Pancreas (tissue), 10 donors: ENCODE measurements around the gene MST1R. TPM values are rescaled to one million over a fixed set of nuclear protein-coding genes. Genes with fewer than 3 reads are reported as not detected.

Experiments
- ATAC-seq, 4 donors: fragments of 200-7000 bp; cut with Tn5 transposase; one replicate each; pipeline versions ENCODE4 v1.8.0 to v1.9.1; 2020; ENCODE audit warnings: mild to moderate bottlenecking in 4 of 4, moderate library complexity in 4 of 4
- DNase-seq, 6 donors: peaks; one replicate each; pipeline ENCODE4 v3.0.0-alpha.2; 2020
- FAIRE-seq: peaks from 2 replicates; lab custom pipeline; 2012; peaks lifted over from hg19 to GRCh38; lab: Jason Lieb, UNC
- H3K27ac ChIP-seq, 4 donors: fragments of 200-600 bp; sonication (generic); 1 replicate in 3 of 4; 2 replicates in 1 of 4; pipeline versions ENCODE4 v1.5.0 to v1.8.0; 2020
- H3K27me3 ChIP-seq, 4 donors: fragments of 200-600 bp; one replicate each; pipeline ENCODE4 v1.8.0; 2021
- H3K36me3 ChIP-seq, 3 donors: fragments of 200-600 bp; sonication (generic) in 1 of 3; one replicate each; pipeline versions ENCODE4 v1.5.0 to v1.8.0; 2020 to 2021
- H3K4me1 ChIP-seq, 3 donors: fragments of 200-600 bp; one replicate each; pipeline ENCODE4 v1.8.0; 2021
- H3K4me3 ChIP-seq, 4 donors: fragments of 200-600 bp; sonication (generic) in 2 of 4; one replicate each; pipeline versions ENCODE4 v1.5.0 to v1.8.0; 2020 to 2021
- H3K9me3 ChIP-seq, 4 donors: fragments of 200-600 bp; one replicate each; pipeline ENCODE4 v1.8.0; 2021
- WGBS, 2 donors: extraction: QIAGEN DNeasy Blood & Tissue Kit; methylation state at CpG; one replicate each; pipeline ENCODE4 v1.1.7; 2013; 5-methylcytosine and 5-hydroxymethylcytosine counted together
- intact Hi-C, 3 donors: fragments of 100-400 bp; cut with DNase I; formaldehyde crosslinking; loops; one replicate each; pipeline versions ENCODE4 v1.11.1 to v1.14.2; 2022
- polyA plus RNA-seq, 2 donors: library from polyadenylated mRNA; stranded (reverse); fragments of 200-250 nt; gene quantifications; one replicate each; pipeline ENCODE4 v1.2.3, GENCODE V29; 2013
- total RNA-seq, 6 donors: library from RNA; stranded (reverse); fragmentation: NEBNext Ultra II Directional in 4 of 6; extraction: Animal tissue kit (Norgen Biotek cat#: 25700) in 4 of 6; gene quantifications; one replicate each; pipeline versions ENCODE4 v1.2.1 to v1.2.4, GENCODE V29; 2021 to 2023
- TF ChIP-seq, protein P1 (sequence below), 4 donors: fragments of 200-600 bp; sonication (generic) in 3 of 4; IDR thresholded peaks; one replicate each; pipeline versions ENCODE4 v1.5.0 to v1.8.0; 2021; ENCODE audit warnings: antibody characterized with exemption in 4 of 4
- donor health status: healthy with polysubstance abuse.
- donor health status: DM: no; HTN: no; CAD: no; lungs with moderate emphysema.
- donor health status: DM: no; HTN: no; CAD: no.
- donor health status: control.
- donor health status: control.
- donor health status: Bipolar disorder and iron deficiency.
- donor health status: DM: yes; HTN: yes; CAD: no.
- donor health status: DM: no; HTN: no; CAD: no.
- donor health status: DM: no; HTN: no; CAD: no.
- donor health status: DM: yes; HTN: yes; CAD: no.

Gene MST1R
- total and polyA plus RNA-seq, 8 donors, result 4.9 to 14.7 (median 7.0) TPM

DNA sequence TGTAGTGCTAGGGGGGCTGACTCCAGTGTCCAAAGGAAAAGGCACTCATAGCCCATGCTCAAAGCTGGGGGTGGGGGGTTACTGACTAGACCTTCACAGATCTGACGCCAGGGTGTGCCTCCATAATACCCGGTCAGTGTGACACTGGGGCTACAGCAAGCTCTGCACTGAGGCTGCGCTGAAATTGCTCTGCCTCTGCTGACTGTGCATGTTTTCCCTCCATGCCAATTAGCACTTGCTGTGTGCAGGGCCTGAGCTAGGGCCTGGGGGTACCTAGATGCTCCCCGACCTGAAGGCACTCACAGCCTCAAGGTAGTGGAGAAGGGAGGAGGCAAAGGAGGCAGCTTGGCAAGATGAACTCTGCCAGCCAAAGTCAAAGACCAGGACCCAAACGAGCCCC lies 39.2 kb downstream of the MST1R start:
- no peak overlapping the region for H3K27ac ChIP-seq
- H3K4me3 ChIP-seq, result no peak overlapping the region
- no peaks in the 10 kb centered on the region for H3K9me3 ChIP-seq
- DNase-seq (no peak), FAIRE-seq (no peak), ATAC-seq (no peak)
- intact Hi-C loops, result no loop called here
- no peaks in the 10 kb centered on the region for H3K27me3 ChIP-seq
- TF ChIP-seq, protein P1, sequence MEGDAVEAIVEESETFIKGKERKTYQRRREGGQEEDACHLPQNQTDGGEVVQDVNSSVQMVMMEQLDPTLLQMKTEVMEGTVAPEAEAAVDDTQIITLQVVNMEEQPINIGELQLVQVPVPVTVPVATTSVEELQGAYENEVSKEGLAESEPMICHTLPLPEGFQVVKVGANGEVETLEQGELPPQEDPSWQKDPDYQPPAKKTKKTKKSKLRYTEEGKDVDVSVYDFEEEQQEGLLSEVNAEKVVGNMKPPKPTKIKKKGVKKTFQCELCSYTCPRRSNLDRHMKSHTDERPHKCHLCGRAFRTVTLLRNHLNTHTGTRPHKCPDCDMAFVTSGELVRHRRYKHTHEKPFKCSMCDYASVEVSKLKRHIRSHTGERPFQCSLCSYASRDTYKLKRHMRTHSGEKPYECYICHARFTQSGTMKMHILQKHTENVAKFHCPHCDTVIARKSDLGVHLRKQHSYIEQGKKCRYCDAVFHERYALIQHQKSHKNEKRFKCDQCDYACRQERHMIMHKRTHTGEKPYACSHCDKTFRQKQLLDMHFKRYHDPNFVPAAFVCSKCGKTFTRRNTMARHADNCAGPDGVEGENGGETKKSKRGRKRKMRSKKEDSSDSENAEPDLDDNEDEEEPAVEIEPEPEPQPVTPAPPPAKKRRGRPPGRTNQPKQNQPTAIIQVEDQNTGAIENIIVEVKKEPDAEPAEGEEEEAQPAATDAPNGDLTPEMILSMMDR (IDR thresholded peaks at IDR 0.05), result no peak
- no peaks in the 10 kb centered on the region for H3K36me3 ChIP-seq
- peaks cover 0 to 4% (median 0%) of the 10 kb centered on the region in 3 donors for H3K4me1 ChIP-seq
- WGBS, 2 donors, result 49 to 51% methylated on average over 5 of the region's 5 CpGs

DNA sequence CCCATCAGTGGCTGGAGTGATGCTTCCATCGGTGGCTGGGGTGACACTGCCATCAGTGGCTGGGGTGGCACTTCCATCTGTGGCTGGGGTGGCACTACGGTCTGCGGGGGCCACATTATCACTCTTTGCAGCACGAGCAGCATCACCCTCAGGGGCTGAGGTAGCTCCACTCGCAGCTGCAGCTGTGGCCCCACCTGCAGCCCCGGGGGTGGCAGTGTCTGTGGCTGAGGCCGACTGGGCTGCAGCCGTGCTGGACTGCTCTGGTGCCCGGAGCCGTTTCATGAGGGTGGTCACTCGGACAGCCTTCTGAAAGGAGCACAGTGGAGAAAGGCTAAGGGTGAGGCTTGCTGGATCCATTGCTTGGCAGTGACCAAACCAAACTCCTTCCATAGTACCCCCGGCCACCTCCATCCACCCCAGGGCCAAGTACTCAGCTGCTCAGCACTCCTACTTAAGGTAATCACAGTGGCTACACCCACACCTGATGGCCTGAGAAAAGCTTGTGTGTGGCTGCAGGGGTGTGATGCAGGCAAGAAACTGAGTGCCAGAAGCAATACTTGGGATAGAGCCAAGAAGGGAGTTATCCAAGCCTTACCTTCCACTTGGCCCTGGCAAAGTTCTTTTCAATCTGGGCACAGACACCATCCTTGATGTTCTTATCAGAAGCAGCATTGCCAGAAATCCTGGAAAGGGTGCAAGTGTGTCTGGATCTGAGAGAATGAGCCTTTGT lies 43.9 kb downstream of the MST1R start:
- peaks cover 0 to 5% (median 0%) of the 10 kb centered on the region in 3 donors for H3K4me1 ChIP-seq
- ATAC-seq, result no peak
- H3K27ac ChIP-seq, result no peak overlapping the region
- H3K27me3 ChIP-seq, result no peaks in the 10 kb centered on the region
- whole genome bisulfite sequencing, 2 donors, result 61 to 67% methylated on average over 12 of the region's 12 CpGs
- DNase-seq, result no peak
- no peaks in the 10 kb centered on the region for H3K9me3 ChIP-seq
- no peaks in the 10 kb centered on the region for H3K36me3 ChIP-seq
- intact Hi-C loops, result no loop called here
- no peak for FAIRE-seq
- no peak overlapping the region for H3K4me3 ChIP-seq
- TF ChIP-seq, protein P1 (IDR thresholded peaks at IDR 0.05), result no peak

DNA sequence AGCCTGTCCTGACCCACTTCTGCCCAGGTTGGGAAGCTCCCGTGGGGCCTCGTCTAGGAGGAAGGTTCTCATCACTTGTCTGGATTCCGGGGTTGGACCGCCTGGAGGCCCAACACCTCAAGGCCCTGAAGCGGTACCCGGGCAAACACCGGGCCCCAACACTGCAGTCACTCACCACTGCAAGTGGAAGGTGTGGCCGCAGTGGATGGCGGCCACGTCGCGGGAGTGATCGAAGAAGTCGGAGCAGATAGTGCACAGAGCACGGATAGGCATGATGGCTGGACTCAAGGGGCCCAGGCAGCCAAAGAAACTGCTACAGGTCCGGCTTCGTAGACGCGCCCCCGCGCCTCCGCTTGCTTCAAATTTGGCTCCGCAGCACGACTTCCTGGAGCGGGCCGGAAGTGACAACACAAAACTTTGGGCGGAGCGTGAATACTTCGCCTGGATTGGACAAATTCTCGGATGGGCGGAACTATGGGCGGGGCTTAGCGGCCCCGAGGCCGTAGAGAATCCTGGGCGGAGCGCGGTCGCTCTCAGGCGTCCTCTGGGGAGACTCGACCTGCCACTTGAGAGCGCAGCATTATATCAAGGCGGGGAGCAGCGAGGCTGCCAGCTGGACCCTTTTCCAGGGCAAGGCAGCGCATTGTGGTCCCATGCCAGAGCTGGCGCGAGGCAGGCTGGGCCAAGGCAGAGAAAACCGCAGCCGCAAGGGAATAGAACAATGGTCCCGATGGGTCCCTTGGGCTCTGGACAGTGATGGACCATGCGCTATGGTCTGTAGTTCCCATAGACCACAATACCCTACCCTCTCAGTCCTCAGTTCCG lies 47.3 kb downstream of the MST1R start, which contains the start of gene TRAIP:
TSS of gene TRAIP (minus strand) at position 384 of the 825 bp plus-strand sequence. CDS start at position 273, 111 bp downstream.
- WGBS, 2 donors, result 3% methylated on average over 52 of the region's 52 CpGs
- Histone ChIP-seq H3K27me3 (no peaks in the 10 kb centered on the region), H3K4me1 (peaks cover 0 to 5% (median 0%) of the 10 kb centered on the region in 3 donors), H3K27ac (peak within 1 kb of the TSS; percentile 45 to 72 (median 55)), H3K36me3 (no peaks in the 10 kb centered on the region), H3K4me3 (peak within 1 kb of the TSS; percentile 38 to 73 (median 57)), H3K9me3 (no peaks in the 10 kb centered on the region)
- DNase-seq, result peak; percentile 90 to 97 (median 96)
- ATAC-seq, result peak; percentile 100
- TF ChIP-seq, protein P1 (IDR thresholded peaks at IDR 0.05), result no peak
- intact Hi-C loops, result no loop called here
- peak; percentile 88 for FAIRE-seq

DNA sequence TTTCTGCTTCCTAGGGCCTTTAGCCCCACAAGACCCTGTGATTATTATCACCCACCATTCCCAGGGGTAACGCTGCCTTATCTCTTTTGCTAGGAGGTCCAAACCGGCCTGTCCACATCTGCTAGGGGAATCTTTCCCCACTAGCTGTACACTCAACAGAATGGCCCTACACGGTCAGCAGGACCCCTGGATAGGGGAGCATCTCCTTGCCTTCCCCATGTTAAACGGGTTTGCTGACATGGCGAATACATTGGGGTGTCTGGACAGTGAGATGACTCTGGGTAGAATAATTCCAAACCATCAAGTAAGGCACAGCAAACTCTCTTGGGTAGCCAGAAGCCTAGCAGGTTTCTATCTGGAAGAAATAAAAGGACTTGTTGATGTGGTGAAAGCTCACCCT lies 48.0 kb downstream of the MST1R start:
- intact Hi-C loops, result no loop called here
- DNase-seq (no peak), FAIRE-seq (no peak), ATAC-seq (no peak)
- Histone ChIP-seq H3K4me1 (peaks cover 0 to 5% (median 0%) of the 10 kb centered on the region in 3 donors), H3K27ac (no peak overlapping the region), H3K36me3 (no peaks in the 10 kb centered on the region), H3K27me3 (no peaks in the 10 kb centered on the region), H3K9me3 (no peaks in the 10 kb centered on the region), H3K4me3 (peak overlapping the region in 2 of 4 donors; percentile 55 to 73)
- WGBS, 2 donors, result 44 to 51% methylated on average over 5 of the region's 5 CpGs
- TF ChIP-seq, protein P1 (IDR thresholded peaks at IDR 0.05), result no peak
